ENCODE results near the gene ZDHHC3.

- TF ChIP-seq CTCF (IDR thresholded peaks at IDR 0.05; ENCODE audit: borderline replicate concordance, extremely low read depth, low read length, poor library complexity, severe bottlenecking), result no peak
- no peak for TF ChIP-seq EZH2 (IDR thresholded peaks at IDR 0.05; ENCODE audit: borderline replicate concordance, low read depth, low read length, severe bottlenecking)
These were observed 36.4 kb downstream of the ZDHHC3 start for GRCh38 chr3:44939581-44940036.

Data from DND-41 (cell line).